ENCODE data around the gene RET.

The RET gene

GRCh38 chr10:43059828-43060227 lies 17.0 kb upstream of the RET start:
- POLR2A ChIA-PET (ENCODE audit: low non-redundant PET) = no interaction called here
- no peak for TF ChIP-seq CTCF (conservative IDR thresholded peaks at IDR 0.05; ENCODE audit: low read depth)
- no peak overlapping the region for H3K27ac ChIP-seq
- no peak for DNase-seq (ENCODE audit: low spot score)
- CTCF ChIA-PET = interaction anchor here (0.6 to 1.9 kb wide), 2 partner anchors 15 to 144 kb away, joined by 3 to 7 read pairs; no protein-coding TSS in a partner anchor

GRCh38 chr10:43060291-43060690 lies 16.6 kb upstream of the RET start:
- ChIA-PET POLR2A (ENCODE audit: low non-redundant PET) (interaction anchor here (0.7 kb wide), 1 partner anchor 80 kb away, joined by 7 read pairs; no protein-coding TSS in a partner anchor), CTCF (interaction anchor here (0.6 to 1.9 kb wide), 2 partner anchors 15 to 144 kb away, joined by 3 to 7 read pairs; no protein-coding TSS in a partner anchor)
- DNase-seq (ENCODE audit: low spot score) = no peak
- no peak overlapping the region for H3K27ac ChIP-seq
- TF ChIP-seq CTCF (conservative IDR thresholded peaks at IDR 0.05; ENCODE audit: low read depth) = no peak

- POLR2A ChIA-PET (ENCODE audit: low non-redundant PET) = no interaction called here
- no peak overlapping the region for H3K27ac ChIP-seq
- no peak for TF ChIP-seq CTCF (conservative IDR thresholded peaks at IDR 0.05; ENCODE audit: low read depth)
- no peak for DNase-seq (ENCODE audit: low spot score)
- CTCF ChIA-PET = no interaction called here
These were observed 15.5 kb upstream of the RET start for GRCh38 chr10:43061331-43061730.

GRCh38 chr10:43061760-43062159 lies 15.1 kb upstream of the RET start:
- no peak overlapping the region for H3K27ac ChIP-seq
- CTCF ChIA-PET = no interaction called here
- POLR2A ChIA-PET (ENCODE audit: low non-redundant PET) = no interaction called here
- DNase-seq (ENCODE audit: low spot score) = no peak
- TF ChIP-seq CTCF (conservative IDR thresholded peaks at IDR 0.05; ENCODE audit: low read depth) = no peak

GRCh38 chr10:43062402-43063160 lies 14.3 kb upstream of the RET start:
- no peak for TF ChIP-seq CTCF (conservative IDR thresholded peaks at IDR 0.05; ENCODE audit: low read depth)
- H3K27ac ChIP-seq = no peak overlapping the region
- no peak for DNase-seq (ENCODE audit: low spot score)
- POLR2A ChIA-PET (ENCODE audit: low non-redundant PET) = no interaction called here
- CTCF ChIA-PET = no interaction called here

GRCh38 chr10:43064331-43065075 lies 12.4 kb upstream of the RET start:
- POLR2A ChIA-PET (ENCODE audit: low non-redundant PET) = no interaction called here
- no peak overlapping the region for H3K27ac ChIP-seq
- no peak for DNase-seq (ENCODE audit: low spot score)
- TF ChIP-seq CTCF (conservative IDR thresholded peaks at IDR 0.05; ENCODE audit: low read depth) = no peak
- CTCF ChIA-PET = no interaction called here

Data from RWPE1 (cell line).